C4-2B (cell line): ENCODE data around the gene MLLT10.

ENCODE experiments used
- ZFX ChIP-seq: fragments of 450-650 bp; IDR thresholded peaks from 2 replicates; pipeline ENCODE4 v1.6.1; 2017
- TF ChIP-seq, protein P1 (sequence below): fragments of 450-650 bp; conservative IDR thresholded peaks from 2 replicates; pipeline ENCODE4 v1.5.1; 2017; ENCODE audit warnings: mild to moderate bottlenecking

DNA sequence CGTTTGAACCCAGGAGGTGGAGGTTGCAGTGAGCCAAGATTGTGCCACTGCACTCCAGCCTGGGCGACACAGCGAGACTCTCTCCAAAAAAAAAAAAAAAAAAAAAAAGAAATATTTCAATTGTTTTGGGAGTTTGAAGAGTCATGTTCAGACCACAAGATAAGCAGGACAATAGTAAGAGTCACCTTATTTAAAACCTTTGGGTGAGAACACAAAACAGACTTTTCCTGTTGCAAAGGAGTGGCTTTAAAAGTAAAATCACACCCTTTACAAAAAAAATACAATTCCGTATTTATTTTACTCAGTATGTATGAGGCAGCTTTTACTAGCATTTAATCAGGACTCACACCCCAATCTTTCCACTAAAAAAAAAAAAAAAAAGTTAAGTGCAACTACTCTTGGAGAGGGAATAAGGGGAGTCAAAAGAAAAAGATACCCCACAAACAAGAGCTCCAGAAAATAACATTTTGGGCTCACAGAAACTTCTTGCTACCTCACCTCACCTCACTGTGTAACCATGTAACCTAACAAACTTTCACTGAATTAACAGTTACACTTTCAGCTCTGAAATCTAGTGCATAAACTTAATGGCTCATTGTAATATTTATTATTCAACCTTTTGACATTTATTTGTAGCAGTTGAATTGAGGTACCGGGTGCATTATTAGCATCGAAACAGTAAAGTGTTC, 19.8 kb upstream of the MLLT10 start:
- TF ChIP-seq, protein P1, sequence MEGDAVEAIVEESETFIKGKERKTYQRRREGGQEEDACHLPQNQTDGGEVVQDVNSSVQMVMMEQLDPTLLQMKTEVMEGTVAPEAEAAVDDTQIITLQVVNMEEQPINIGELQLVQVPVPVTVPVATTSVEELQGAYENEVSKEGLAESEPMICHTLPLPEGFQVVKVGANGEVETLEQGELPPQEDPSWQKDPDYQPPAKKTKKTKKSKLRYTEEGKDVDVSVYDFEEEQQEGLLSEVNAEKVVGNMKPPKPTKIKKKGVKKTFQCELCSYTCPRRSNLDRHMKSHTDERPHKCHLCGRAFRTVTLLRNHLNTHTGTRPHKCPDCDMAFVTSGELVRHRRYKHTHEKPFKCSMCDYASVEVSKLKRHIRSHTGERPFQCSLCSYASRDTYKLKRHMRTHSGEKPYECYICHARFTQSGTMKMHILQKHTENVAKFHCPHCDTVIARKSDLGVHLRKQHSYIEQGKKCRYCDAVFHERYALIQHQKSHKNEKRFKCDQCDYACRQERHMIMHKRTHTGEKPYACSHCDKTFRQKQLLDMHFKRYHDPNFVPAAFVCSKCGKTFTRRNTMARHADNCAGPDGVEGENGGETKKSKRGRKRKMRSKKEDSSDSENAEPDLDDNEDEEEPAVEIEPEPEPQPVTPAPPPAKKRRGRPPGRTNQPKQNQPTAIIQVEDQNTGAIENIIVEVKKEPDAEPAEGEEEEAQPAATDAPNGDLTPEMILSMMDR, result no peak
- TF ChIP-seq ZFX, result no peak
